Measurements from ENCODE around the gene LOXL3. TPM values are rescaled to one million over a fixed set of nuclear protein-coding genes. Genes with fewer than 3 reads are reported as not detected.

LOXL3 gene
- total and polyA plus RNA-seq, 9 donors = 2.3 to 8.5 (median 4.4) TPM

GRCh38 chr2:74501335-74502071 is 52.2 kb downstream of the LOXL3 start:
- intact Hi-C loops (cut with DNase I) = loop anchor here in 1 of 4 donors (10.0 kb wide), 1 partner anchor 83 kb away; no protein-coding TSS in a partner anchor
- Histone ChIP-seq H3K4me1 (ENCODE audit: insufficient read depth) (peaks cover 2% of the 10 kb centered on the region), H3K27ac (no peak overlapping the region), H3K4me3 (no peak overlapping the region), H3K36me3 (no peaks in the 10 kb centered on the region), H3K27me3 (no peaks in the 10 kb centered on the region), H3K9me3 (no peaks in the 10 kb centered on the region)
- DNase-seq = no peak
- TF ChIP-seq EP300 (IDR thresholded peaks at IDR 0.05) = no peak
- TF ChIP-seq POLR2A (IDR thresholded peaks at IDR 0.05) = no peak
- no peak for TF ChIP-seq CTCF (IDR thresholded peaks at IDR 0.05)
- WGBS, 3 donors = 76 to 79% (median 78%) methylated on average over 18 of the region's 18 CpGs

- Histone ChIP-seq H3K27me3 (no peaks in the 10 kb centered on the region), H3K4me3 (no peak overlapping the region), H3K9me3 (no peaks in the 10 kb centered on the region), H3K4me1 (ENCODE audit: insufficient read depth) (peaks cover 2% of the 10 kb centered on the region), H3K36me3 (no peaks in the 10 kb centered on the region), H3K27ac (no peak overlapping the region)
- TF ChIP-seq EP300 (IDR thresholded peaks at IDR 0.05) = no peak
- no peak for TF ChIP-seq CTCF (IDR thresholded peaks at IDR 0.05)
- no peak for TF ChIP-seq POLR2A (IDR thresholded peaks at IDR 0.05)
- DNase-seq = no peak
- intact Hi-C loops (cut with DNase I) = loop anchor here in 1 of 4 donors (10.0 kb wide), 1 partner anchor 84 kb away; no protein-coding TSS in a partner anchor
These were observed 53.2 kb downstream of the LOXL3 start for GRCh38 chr2:74500578-74500946.

GRCh38 chr2:74499940-74500577 is 53.7 kb downstream of the LOXL3 start:
- Histone ChIP-seq H3K36me3 (no peaks in the 10 kb centered on the region), H3K9me3 (no peaks in the 10 kb centered on the region), H3K4me3 (no peak overlapping the region), H3K4me1 (ENCODE audit: insufficient read depth) (peaks cover 2% of the 10 kb centered on the region), H3K27me3 (no peaks in the 10 kb centered on the region), H3K27ac (no peak overlapping the region)
- intact Hi-C loops (cut with DNase I) = loop anchor here in 1 of 4 donors (10.0 kb wide), 1 partner anchor 85 kb away; no protein-coding TSS in a partner anchor
- TF ChIP-seq EP300 (IDR thresholded peaks at IDR 0.05) (no peak), CTCF (IDR thresholded peaks at IDR 0.05) (no peak), POLR2A (IDR thresholded peaks at IDR 0.05) (no peak)
- no peak for DNase-seq
- 43 to 54% (median 46%) methylated on average over 15 of the region's 15 CpGs for WGBS, 3 donors

- DNase-seq = no peak
- Histone ChIP-seq H3K4me3 (no peak within 1 kb of the TSS), H3K27me3 (no peaks in the 10 kb centered on the region), H3K9me3 (no peaks in the 10 kb centered on the region), H3K27ac (no peak within 1 kb of the TSS), H3K36me3 (no peaks in the 10 kb centered on the region), H3K4me1 (ENCODE audit: insufficient read depth) (peaks cover 2% of the 10 kb centered on the region)
- TF ChIP-seq CTCF (IDR thresholded peaks at IDR 0.05) (no peak), POLR2A (IDR thresholded peaks at IDR 0.05) (no peak), EP300 (IDR thresholded peaks at IDR 0.05) (no peak)
- intact Hi-C loops (cut with DNase I) = no loop called here
- WGBS, 3 donors = 2 to 4% (median 3%) methylated on average over 65 of the region's 65 CpGs
These were observed 54.3 kb downstream of the LOXL3 start, which contains the start of gene LBX2 for GRCh38 chr2:74499267-74499939. LBX2 (minus strand) TSS chr2:74499603; CDS start chr2:74499537, 66 bp downstream.
